ENCODE measurements around the gene HSP90AB1. TPM values are rescaled to one million over a fixed set of nuclear protein-coding genes. Genes with fewer than 3 reads are reported as not detected.

Gene HSP90AB1
- total and polyA plus RNA-seq, 2 of the 8 experiments (the other 6 are each of a cell fraction or from before 2014, with no cell fraction given): 1,564 to 2,297 TPM

GRCh38 chr6:44243345-44243744 is 3.6 kb upstream of the HSP90AB1 start (continued):
- TF ChIP-seq CHD7 (IDR thresholded peaks at IDR 0.05; ENCODE audit: insufficient replicate concordance, low read length) (no peak), SAP30 (IDR thresholded peaks at IDR 0.05; ENCODE audit: insufficient read depth, insufficient replicate concordance, low read length) (no peak), MAX (IDR thresholded peaks at IDR 0.05) (no peak), CTCF (IDR thresholded peaks at IDR 0.05; ENCODE audit: control extremely low read depth in 1 of 3, insufficient read depth in 1 of 3, low read depth in 1 of 3, low read length in 3 of 3) (no peak), SUZ12 (IDR thresholded peaks at IDR 0.05; ENCODE audit: low read length) (no peak), ASH2L (IDR thresholded peaks at IDR 0.05; ENCODE audit: low read length) (no peak), ZNF274 (IDR thresholded peaks at IDR 0.05; ENCODE audit: borderline replicate concordance, extremely low read depth, low read length) (no peak)
